Sigmoid colon (tissue), 7 donors: ENCODE data around the gene PACS2. TPM values are rescaled to one million over a fixed set of nuclear protein-coding genes. Genes with fewer than 3 reads are reported as not detected.

Experiments used
- DNase-seq: peaks from one replicate; pipeline ENCODE4 v3.0.0-alpha.2; 2019
- H3K27ac ChIP-seq, 4 donors: fragments of 200-600 bp; sonication (generic); one replicate each; pipeline ENCODE4 v1.5.1; 2016 to 2019; ENCODE audit warnings: mild to moderate bottlenecking in 1 of 4
- H3K27me3 ChIP-seq, 3 donors: fragments of 200-600 bp; sonication (generic); one replicate each; pipeline ENCODE4 v1.5.1; 2019; ENCODE audit warnings: mild to moderate bottlenecking in 1 of 3
- H3K36me3 ChIP-seq, 4 donors: fragments of 200-600 bp; sonication (generic); one replicate each; pipeline ENCODE4 v1.5.1; 2016 to 2019
- H3K4me1 ChIP-seq, 4 donors: fragments of 200-600 bp; sonication (generic); one replicate each; pipeline ENCODE4 v1.5.1; 2017 to 2019
- H3K4me3 ChIP-seq, 4 donors: fragments of 200-600 bp; sonication (generic); one replicate each; pipeline ENCODE4 v1.5.1; 2017 to 2019; ENCODE audit warnings: mild to moderate bottlenecking in 2 of 4, moderate library complexity in 1 of 4
- H3K9me3 ChIP-seq, 4 donors: fragments of 200-600 bp in 3 of 4; sonication (generic) in 3 of 4; one replicate each; pipeline versions ENCODE4 v1.5.1 to v1.6.1; 2013 to 2019
- CTCF ChIP-seq, 4 experiments: fragments of 450-650 bp in 3 of 4; fragments of 200-600 bp in 1 of 4; IDR thresholded peaks; one replicate each; pipeline ENCODE4 v1.5.1; 2016 to 2019; ENCODE audit warnings: antibody characterized with exemption in 4 of 4, mild to moderate bottlenecking in 3 of 4, moderate library complexity in 2 of 4
- EP300 ChIP-seq, 4 donors: sonication (generic); formaldehyde crosslinking; IDR thresholded peaks; one replicate each; pipeline ENCODE4 v1.6.1; 2017; ENCODE audit warnings: antibody characterized with exemption in 4 of 4
- POLR2A ChIP-seq, 2 donors: fragments of 450-650 bp; IDR thresholded peaks; one replicate each; pipeline ENCODE4 v1.6.1; 2016; ENCODE audit warnings: antibody characterized with exemption in 2 of 2, mild to moderate bottlenecking in 2 of 2, moderate library complexity in 2 of 2
- POLR2AphosphoS5 ChIP-seq, 4 donors: sonication (generic); formaldehyde crosslinking; IDR thresholded peaks; one replicate each; pipeline ENCODE4 v1.6.1; 2017; ENCODE audit warnings: antibody characterized with exemption in 4 of 4
- WGBS, 2 donors: extraction: QIAGEN DNeasy Blood & Tissue Kit; methylation state at CpG; one replicate each; pipeline ENCODE4 v1.1.7; 2013; 5-methylcytosine and 5-hydroxymethylcytosine counted together
- intact Hi-C: fragments of 100-400 bp; cut with DNase I; formaldehyde crosslinking; loops from one replicate; pipeline ENCODE4 v1.15.1; 2023
- polyA plus RNA-seq, 3 donors: library from polyadenylated mRNA; stranded (reverse); fragments of 200-250 nt; gene quantifications; one replicate each; pipeline ENCODE4 v1.2.3, GENCODE V29; 2013
- total RNA-seq, 4 donors: library from RNA; depleted of rRNA; stranded (reverse); fragments of >200 nt; gene quantifications; one replicate each; pipeline ENCODE4 v1.1.0, GENCODE V29; 2016
- donor health status: healthy with polysubstance abuse.
- donor health status: Bipolar disorder and iron deficiency.
- donor health status: healthy.

Gene PACS2
- total and polyA plus RNA-seq, 7 donors = 19.8 to 90.6 (median 46.7) TPM

GRCh38 chr14:105378873-105379685, 64.5 kb downstream of the PACS2 start:
- no peak for DNase-seq
- TF ChIP-seq CTCF (IDR thresholded peaks at IDR 0.05) (no peak), POLR2A (IDR thresholded peaks at IDR 0.05) (no peak), EP300 (IDR thresholded peaks at IDR 0.05) (no peak), POLR2AphosphoS5 (IDR thresholded peaks at IDR 0.05) (no peak)
- intact Hi-C loops = loop anchor here (5.0 kb wide), 1 partner anchor 58 kb away; no protein-coding TSS in a partner anchor
- Histone ChIP-seq H3K4me3 (no peak overlapping the region), H3K27ac (no peak overlapping the region), H3K9me3 (no peaks in the 10 kb centered on the region), H3K27me3 (no peaks in the 10 kb centered on the region), H3K36me3 (peaks cover 7 to 47% (median 19%) of the 10 kb centered on the region in 4 donors), H3K4me1 (no peaks in the 10 kb centered on the region)
- WGBS, 2 donors = 95% methylated on average over 17 of the region's 17 CpGs

- H3K36me3 ChIP-seq = peaks cover 11 to 56% (median 23%) of the 10 kb centered on the region in 4 donors
- 94 to 97% methylated on average over 14 of the region's 14 CpGs for WGBS, 2 donors
- H3K27me3 ChIP-seq = no peaks in the 10 kb centered on the region
- DNase-seq = no peak
- no peaks in the 10 kb centered on the region for H3K9me3 ChIP-seq
- intact Hi-C loops = loop anchor here (5.0 kb wide), 1 partner anchor 57 kb away; no protein-coding TSS in a partner anchor
- H3K4me1 ChIP-seq = no peaks in the 10 kb centered on the region
- TF ChIP-seq EP300 (IDR thresholded peaks at IDR 0.05) (no peak), POLR2A (IDR thresholded peaks at IDR 0.05) (no peak), CTCF (IDR thresholded peaks at IDR 0.05) (no peak), POLR2AphosphoS5 (IDR thresholded peaks at IDR 0.05) (no peak)
- no peak overlapping the region for H3K4me3 ChIP-seq
- no peak overlapping the region for H3K27ac ChIP-seq
These were observed 65.4 kb downstream of the PACS2 start for GRCh38 chr14:105379946-105380345.

GRCh38 chr14:105380756-105381155, 66.2 kb downstream of the PACS2 start:
- TF ChIP-seq EP300 (IDR thresholded peaks at IDR 0.05) (no peak), CTCF (IDR thresholded peaks at IDR 0.05) (no peak), POLR2AphosphoS5 (IDR thresholded peaks at IDR 0.05) (no peak)
- Histone ChIP-seq H3K27ac (no peak overlapping the region), H3K36me3 (peaks cover 11 to 64% (median 29%) of the 10 kb centered on the region in 4 donors), H3K4me1 (no peaks in the 10 kb centered on the region), H3K9me3 (no peaks in the 10 kb centered on the region), H3K4me3 (no peak overlapping the region), H3K27me3 (no peaks in the 10 kb centered on the region)
- 91 to 92% methylated on average over 19 of the region's 19 CpGs for WGBS, 2 donors
- DNase-seq = no peak
- intact Hi-C loops = no loop called here

GRCh38 chr14:105381446-105382342, 67.1 kb downstream of the PACS2 start:
- intact Hi-C loops = no loop called here
- H3K27me3 ChIP-seq = no peaks in the 10 kb centered on the region
- H3K4me3 ChIP-seq = no peak overlapping the region
- H3K4me1 ChIP-seq = no peaks in the 10 kb centered on the region
- H3K9me3 ChIP-seq = no peaks in the 10 kb centered on the region
- H3K27ac ChIP-seq = no peak overlapping the region
- H3K36me3 ChIP-seq = peaks cover 11 to 73% (median 34%) of the 10 kb centered on the region in 4 donors
- no peak for TF ChIP-seq POLR2AphosphoS5 (IDR thresholded peaks at IDR 0.05)
- no peak for TF ChIP-seq EP300 (IDR thresholded peaks at IDR 0.05)
- TF ChIP-seq CTCF (IDR thresholded peaks at IDR 0.05) = no peak
- no peak for TF ChIP-seq POLR2A (IDR thresholded peaks at IDR 0.05)
- no peak for DNase-seq
- 85 to 89% methylated on average over 27 of the region's 27 CpGs for WGBS, 2 donors
